Aorta (tissue), 5 donors: Measurements from ENCODE around the gene ZNF22. TPM values are rescaled to one million over a fixed set of nuclear protein-coding genes. Genes with fewer than 3 reads are reported as not detected.

Experiments
- ATAC-seq: fragments of 200-7000 bp; cut with Tn5 transposase; one replicate; pipeline ENCODE4 v1.9.1; 2022; ENCODE audit warnings: moderate library complexity; ENCODE audit not compliant: low FRiP score
- DNase-seq, 2 donors: peaks; one replicate each; pipeline ENCODE4 v3.0.0-alpha.2; 2020
- H3K27ac ChIP-seq, 2 donors: one replicate each; pipeline ENCODE4 v1.5.1; 2013; ENCODE audit warnings: low read length in 2 of 2, mild to moderate bottlenecking in 2 of 2, moderate library complexity in 2 of 2, control low read depth in 1 of 2, inconsistent platforms in 1 of 2, low read depth in 1 of 2
- H3K27me3 ChIP-seq, 2 donors: one replicate each; pipeline ENCODE4 v1.6.1; 2013; ENCODE audit warnings: control low read depth in 1 of 2, low read length in 1 of 2, mild to moderate bottlenecking in 1 of 2, moderate library complexity in 1 of 2; ENCODE audit not compliant: insufficient read depth in 2 of 2, control insufficient read depth in 1 of 2
- H3K36me3 ChIP-seq, 2 donors: one replicate each; pipeline ENCODE4 v1.6.1; 2013; ENCODE audit warnings: control low read depth in 1 of 2, low read length in 1 of 2, mild to moderate bottlenecking in 1 of 2; ENCODE audit not compliant: insufficient read depth in 2 of 2, control insufficient read depth in 1 of 2
- H3K4me1 ChIP-seq, 2 donors: one replicate each; pipeline ENCODE4 v1.6.1; 2013; ENCODE audit warnings: low read length in 2 of 2, control low read depth in 1 of 2, mild to moderate bottlenecking in 1 of 2, moderate library complexity in 1 of 2; ENCODE audit not compliant: insufficient read depth in 2 of 2, control insufficient read depth in 1 of 2
- H3K4me3 ChIP-seq, 2 donors: one replicate each; pipeline ENCODE4 v1.5.1; 2013; ENCODE audit warnings: low read length in 2 of 2, control low read depth in 1 of 2, mild to moderate bottlenecking in 1 of 2
- H3K9me3 ChIP-seq: one replicate; pipeline ENCODE4 v1.6.1; 2013; ENCODE audit warnings: mild to moderate bottlenecking, low read length; ENCODE audit not compliant: control insufficient read depth
- WGBS, 2 donors: extraction: QIAGEN DNeasy Blood & Tissue Kit; methylation state at CpG; one replicate each; pipeline ENCODE4 v1.1.7; 2013; 5-methylcytosine and 5-hydroxymethylcytosine counted together
- intact Hi-C, 2 donors: fragments of 100-400 bp; cut with DNase I; formaldehyde crosslinking; loops; one replicate each; pipeline versions ENCODE4 v1.14.2 to v1.15.0; 2022
- long read RNA-seq, 2 donors: library from polyadenylated mRNA; unstranded; transcript quantifications; one replicate each; pipeline ENCODE4 v2.0.0, GENCODE V29; 2020 to 2021
- polyA plus RNA-seq, 2 donors: library from polyadenylated mRNA; stranded (reverse); fragments of 200-250 nt; gene quantifications; one replicate each; pipeline ENCODE4 v1.2.3, GENCODE V29; 2013
- total RNA-seq, 2 donors: library from RNA; stranded (reverse); fragmentation: NEBNext Ultra II Directional; extraction: Animal tissue kit (Norgen Biotek cat#: 25700); gene quantifications; one replicate each; pipeline ENCODE4 v1.2.1, GENCODE V29; 2021
- donor health status: healthy with polysubstance abuse.
- donor health status: Bipolar disorder and iron deficiency.
- donor health status: DM: no; HTN: no; CAD: no.
- donor health status: DM: no; HTN: no; CAD: no.
- donor health status: DM: yes; HTN: yes; CAD: no.

The ZNF22 gene
- 10 to 100 TPM; 19.6 to 20.9 TPM for total RNA-seq
- polyA plus RNA-seq, result 10 to 100 TPM; 12.4 to 20.3 TPM
- long read RNA-seq, donor 1, transcript ZNF22-201 (2 exons, 2,551 nt), result major isoform, 43 of 47 reads
- long read RNA-seq, donor 1, partial matches to known transcripts, result 4 of 47 reads
- long read RNA-seq, donor 1, other reads (novel, unspliced or antisense), result 0 of 47 reads
- long read RNA-seq, donor 2, transcript ZNF22-201 (2 exons, 2,551 nt), result major isoform, 17 of 23 reads
- long read RNA-seq, donor 2, partial matches to known transcripts, result 0 of 23 reads
- long read RNA-seq, donor 2, other reads (novel, unspliced or antisense), result 6 of 23 reads

GRCh38 chr10:45000752-45001380 lies at the start of gene ZNF22:
Gene ZNF22, plus strand, starts transcription at chr10:45000923. Its CDS starts 2,446 bp downstream, at chr10:45003369.
- intact Hi-C loops, result loop anchor here (2.0 to 10.0 kb wide), 3 partner anchors 42 to 1021 kb away; partner anchors contain the start of gene RASSF4 (in 1 of the 2)
- peak; percentile 83 to 91 for DNase-seq

GRCh38 chr10:44951576-44952226 lies 49.0 kb upstream of the ZNF22 start:
- intact Hi-C loops, result no loop called here
- no peak for DNase-seq
- Histone ChIP-seq H3K4me3 (no peak overlapping the region), H3K9me3 (no peaks in the 10 kb centered on the region), H3K4me1 (no peaks in the 10 kb centered on the region), H3K27ac (no peak overlapping the region), H3K36me3 (peaks cover 0 to 1% of the 10 kb centered on the region in 2 donors), H3K27me3 (no peaks in the 10 kb centered on the region)
- 84 to 87% methylated on average over 7 of the region's 7 CpGs for WGBS, 2 donors
- no peak for ATAC-seq

More at GRCh38 chr10:45000752-45001380, at the start of gene ZNF22:
- 0% methylated on average over 66 to 79 of the region's 79 CpGs for WGBS, 2 donors
- Histone ChIP-seq H3K4me1 (peaks cover 3 to 7% of the 10 kb centered on the region in 2 donors), H3K36me3 (peaks cover 0 to 3% of the 10 kb centered on the region in 2 donors), H3K9me3 (no peaks in the 10 kb centered on the region), H3K27ac (peak within 1 kb of the TSS; percentile 80 to 85), H3K27me3 (no peaks in the 10 kb centered on the region), H3K4me3 (peak within 1 kb of the TSS; percentile 69 to 85)
- peak; percentile 74 for ATAC-seq

- Histone ChIP-seq H3K36me3 (peaks cover 0 to 2% of the 10 kb centered on the region in 2 donors), H3K4me3 (no peak overlapping the region), H3K4me1 (peaks cover 0 to 4% of the 10 kb centered on the region in 2 donors), H3K27ac (no peak overlapping the region), H3K27me3 (no peaks in the 10 kb centered on the region), H3K9me3 (no peaks in the 10 kb centered on the region)
- intact Hi-C loops, result no loop called here
- 54 to 66% methylated on average over 2 of the region's 2 CpGs for WGBS, 2 donors
- DNase-seq (no peak), ATAC-seq (no peak)
Observed at GRCh38 chr10:44952779-44953231, 47.9 kb upstream of the ZNF22 start.

- Histone ChIP-seq H3K27ac (no peak overlapping the region), H3K36me3 (peaks cover 0 to 2% of the 10 kb centered on the region in 2 donors), H3K9me3 (no peaks in the 10 kb centered on the region), H3K4me1 (peaks cover 0 to 7% of the 10 kb centered on the region in 2 donors), H3K4me3 (no peak overlapping the region), H3K27me3 (no peaks in the 10 kb centered on the region)
- DNase-seq (no peak), ATAC-seq (no peak)
- intact Hi-C loops, result no loop called here
Observed at GRCh38 chr10:44954042-44954441, 46.7 kb upstream of the ZNF22 start.

- no peaks in the 10 kb centered on the region for H3K27me3 ChIP-seq
- H3K9me3 ChIP-seq, result no peaks in the 10 kb centered on the region
- DNase-seq (no peak), ATAC-seq (no peak)
- H3K36me3 ChIP-seq, result peaks cover 0 to 2% of the 10 kb centered on the region in 2 donors
- intact Hi-C loops, result no loop called here
- peaks cover 0 to 7% of the 10 kb centered on the region in 2 donors for H3K4me1 ChIP-seq
- H3K27ac ChIP-seq, result no peak overlapping the region
- H3K4me3 ChIP-seq, result no peak overlapping the region
Observed at GRCh38 chr10:44954962-44955361, 45.8 kb upstream of the ZNF22 start.

- ATAC-seq (no peak), DNase-seq (no peak)
- no peaks in the 10 kb centered on the region for H3K27me3 ChIP-seq
- H3K36me3 ChIP-seq, result peaks cover 0 to 2% of the 10 kb centered on the region in 2 donors
- 80 to 81% methylated on average over 8 of the region's 8 CpGs for WGBS, 2 donors
- H3K27ac ChIP-seq, result no peak overlapping the region
- H3K4me1 ChIP-seq, result peaks cover 0 to 7% of the 10 kb centered on the region in 2 donors
- intact Hi-C loops, result no loop called here
- H3K9me3 ChIP-seq, result no peaks in the 10 kb centered on the region
- no peak overlapping the region for H3K4me3 ChIP-seq
Observed at GRCh38 chr10:44955413-44956070, 45.2 kb upstream of the ZNF22 start.

GRCh38 chr10:44956226-44956625 lies 44.5 kb upstream of the ZNF22 start:
- Histone ChIP-seq H3K4me3 (no peak overlapping the region), H3K27ac (no peak overlapping the region), H3K27me3 (no peaks in the 10 kb centered on the region), H3K4me1 (peaks cover 0 to 7% of the 10 kb centered on the region in 2 donors), H3K36me3 (peaks cover 0 to 2% of the 10 kb centered on the region in 2 donors), H3K9me3 (no peaks in the 10 kb centered on the region)
- DNase-seq, result no peak
- ATAC-seq, result no peak
- intact Hi-C loops, result no loop called here
- WGBS, 2 donors, result 93 to 96% methylated on average over 4 of the region's 4 CpGs
